Tibial nerve (tissue), 4 donors: ENCODE results near the gene ENPP6. TPM values are rescaled to one million over a fixed set of nuclear protein-coding genes. Genes with fewer than 3 reads are reported as not detected.
A peak's percentile ranks its signal among the peaks of the same experiment; 100 is the strongest.

Experiments
- DNase-seq, 2 donors: peaks; one replicate each; pipeline ENCODE4 v3.0.0-alpha.2; 2019; ENCODE audit warnings: low spot score in 2 of 2
- H3K27ac ChIP-seq, 4 donors: fragments of 200-600 bp; sonication (generic) in 3 of 4; one replicate each; pipeline ENCODE4 v1.5.1; 2017 to 2019; ENCODE audit warnings: mild to moderate bottlenecking in 1 of 4
- H3K27me3 ChIP-seq, 2 donors: fragments of 200-600 bp; sonication (generic) in 1 of 2; one replicate each; pipeline versions ENCODE4 v1.5.1 to v1.6.0; 2017 to 2019
- H3K36me3 ChIP-seq, 3 donors: fragments of 200-600 bp; sonication (generic); one replicate each; pipeline ENCODE4 v1.5.1; 2018 to 2019
- H3K4me1 ChIP-seq, 4 donors: fragments of 200-600 bp; sonication (generic) in 3 of 4; one replicate each; pipeline ENCODE4 v1.5.1; 2017 to 2019
- H3K4me3 ChIP-seq, 4 donors: fragments of 200-600 bp; sonication (generic) in 3 of 4; one replicate each; pipeline ENCODE4 v1.5.1; 2017 to 2019; ENCODE audit warnings: mild to moderate bottlenecking in 1 of 4, moderate library complexity in 1 of 4
- H3K9me3 ChIP-seq, 4 donors: fragments of 200-600 bp; sonication (generic) in 3 of 4; one replicate each; pipeline ENCODE4 v1.5.1; 2017 to 2019
- EP300 ChIP-seq, 2 donors: sonication (generic); formaldehyde crosslinking; IDR thresholded peaks; one replicate each; pipeline ENCODE4 v1.6.1; 2017; ENCODE audit warnings: antibody characterized with exemption in 2 of 2, mild to moderate bottlenecking in 1 of 2
- POLR2A ChIP-seq, 2 donors: fragments of 450-650 bp; IDR thresholded peaks; one replicate each; pipeline ENCODE4 v1.6.1; 2017; ENCODE audit warnings: antibody characterized with exemption in 2 of 2, mild to moderate bottlenecking in 2 of 2, moderate library complexity in 2 of 2
- WGBS, 2 donors: methylation state at CpG; one replicate each; pipeline ENCODE4 v1.1.5; 2018; 5-methylcytosine and 5-hydroxymethylcytosine counted together
- total RNA-seq, 4 donors: library from RNA; depleted of rRNA; stranded (reverse); fragments of >200 nt; gene quantifications; one replicate each; pipeline ENCODE4 v1.1.0, GENCODE V29; 2016
- TF ChIP-seq, protein P1 (sequence below), 5 experiments: fragments of 200-600 bp in 3 of 5; fragments of 450-650 bp in 2 of 5; sonication (generic) in 3 of 5; IDR thresholded peaks; one replicate each; pipeline ENCODE4 v1.5.1; 2016 to 2019; ENCODE audit warnings: antibody characterized with exemption in 5 of 5, mild to moderate bottlenecking in 3 of 5, moderate library complexity in 2 of 5

Gene ENPP6
- total RNA-seq, 4 donors from 2014 or later = 12.6 to 42.6 (median 30.3) TPM

GRCh38 chr4:184150102-184150839 lies 67.4 kb downstream of the ENPP6 start:
- no peak overlapping the region for H3K4me3 ChIP-seq
- WGBS, 2 donors = 92 to 95% methylated on average over 7 of the region's 7 CpGs
- H3K27ac ChIP-seq = no peak overlapping the region
- peaks cover 0 to 25% (median 2%) of the 10 kb centered on the region in 4 donors for H3K4me1 ChIP-seq
- DNase-seq = no peak
- H3K27me3 ChIP-seq = no peaks in the 10 kb centered on the region
- TF ChIP-seq EP300 (IDR thresholded peaks at IDR 0.05) (no peak), POLR2A (IDR thresholded peaks at IDR 0.05) (no peak)
- TF ChIP-seq, protein P1, sequence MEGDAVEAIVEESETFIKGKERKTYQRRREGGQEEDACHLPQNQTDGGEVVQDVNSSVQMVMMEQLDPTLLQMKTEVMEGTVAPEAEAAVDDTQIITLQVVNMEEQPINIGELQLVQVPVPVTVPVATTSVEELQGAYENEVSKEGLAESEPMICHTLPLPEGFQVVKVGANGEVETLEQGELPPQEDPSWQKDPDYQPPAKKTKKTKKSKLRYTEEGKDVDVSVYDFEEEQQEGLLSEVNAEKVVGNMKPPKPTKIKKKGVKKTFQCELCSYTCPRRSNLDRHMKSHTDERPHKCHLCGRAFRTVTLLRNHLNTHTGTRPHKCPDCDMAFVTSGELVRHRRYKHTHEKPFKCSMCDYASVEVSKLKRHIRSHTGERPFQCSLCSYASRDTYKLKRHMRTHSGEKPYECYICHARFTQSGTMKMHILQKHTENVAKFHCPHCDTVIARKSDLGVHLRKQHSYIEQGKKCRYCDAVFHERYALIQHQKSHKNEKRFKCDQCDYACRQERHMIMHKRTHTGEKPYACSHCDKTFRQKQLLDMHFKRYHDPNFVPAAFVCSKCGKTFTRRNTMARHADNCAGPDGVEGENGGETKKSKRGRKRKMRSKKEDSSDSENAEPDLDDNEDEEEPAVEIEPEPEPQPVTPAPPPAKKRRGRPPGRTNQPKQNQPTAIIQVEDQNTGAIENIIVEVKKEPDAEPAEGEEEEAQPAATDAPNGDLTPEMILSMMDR (IDR thresholded peaks at IDR 0.05) = no peak
- no peaks in the 10 kb centered on the region for H3K9me3 ChIP-seq
- H3K36me3 ChIP-seq = no peaks in the 10 kb centered on the region

- DNase-seq = no peak
- no peak overlapping the region for H3K4me3 ChIP-seq
- H3K36me3 ChIP-seq = no peaks in the 10 kb centered on the region
- no peaks in the 10 kb centered on the region for H3K27me3 ChIP-seq
- no peaks in the 10 kb centered on the region for H3K9me3 ChIP-seq
- peak overlapping the region in 1 of 4 donors; percentile 36 for H3K27ac ChIP-seq
- no peak for TF ChIP-seq EP300 (IDR thresholded peaks at IDR 0.05)
- TF ChIP-seq, protein P1 (IDR thresholded peaks at IDR 0.05) = no peak
- peaks cover 0 to 15% (median 0%) of the 10 kb centered on the region in 4 donors for H3K4me1 ChIP-seq
- WGBS, 2 donors = 67 to 76% methylated on average over 4 of the region's 4 CpGs
Measured at GRCh38 chr4:184148738-184149637, 68.7 kb downstream of the ENPP6 start.

DNA sequence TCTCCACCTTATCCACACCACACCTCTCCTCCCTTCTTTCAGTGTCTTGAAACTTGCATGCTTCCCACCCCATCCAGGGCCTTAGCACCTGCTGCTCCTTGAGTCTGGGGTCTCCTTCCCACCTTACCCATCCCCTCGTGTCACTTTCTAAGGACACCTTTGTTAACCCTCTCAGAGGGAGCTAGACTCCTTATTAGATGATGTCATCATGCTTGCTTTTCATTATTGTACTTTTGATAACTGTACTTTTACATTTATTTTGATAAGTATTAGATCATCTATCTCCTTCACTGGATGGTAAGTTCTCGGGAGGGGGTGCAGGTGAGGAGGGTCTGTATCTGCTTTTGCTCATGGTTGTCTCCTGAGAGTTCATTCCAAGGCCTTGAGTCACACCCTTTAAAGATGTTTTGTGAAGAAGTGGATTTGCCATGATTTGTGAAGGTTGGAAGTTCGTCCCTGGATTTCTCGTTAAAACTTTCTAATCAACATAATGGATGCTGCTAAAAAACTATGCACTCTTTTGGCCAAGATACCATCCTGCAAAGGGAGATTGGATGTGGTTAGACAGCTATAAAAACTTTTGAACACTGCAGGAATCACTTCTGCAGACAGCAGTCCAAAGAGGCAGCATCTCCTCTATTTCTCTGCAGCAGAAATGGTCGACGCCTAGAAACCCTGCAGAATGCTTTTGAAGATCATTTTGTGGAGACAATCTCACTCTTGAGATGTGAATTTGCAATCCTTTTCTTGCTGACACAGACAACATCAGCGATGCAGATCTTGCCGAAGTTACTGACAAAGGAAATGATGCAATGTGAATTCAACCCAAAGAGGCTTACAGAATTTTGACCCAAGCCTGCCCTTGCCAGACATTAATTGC lies 69.6 kb downstream of the ENPP6 start:
- TF ChIP-seq POLR2A (IDR thresholded peaks at IDR 0.05) = no peak
- no peak overlapping the region for H3K4me3 ChIP-seq
- no peak overlapping the region for H3K27ac ChIP-seq
- DNase-seq = no peak
- H3K9me3 ChIP-seq = no peaks in the 10 kb centered on the region
- WGBS, 2 donors = 38 to 49% methylated on average over 8 of the region's 8 CpGs
- no peaks in the 10 kb centered on the region for H3K27me3 ChIP-seq
- no peaks in the 10 kb centered on the region for H3K36me3 ChIP-seq
- peaks cover 0 to 9% (median 0%) of the 10 kb centered on the region in 4 donors for H3K4me1 ChIP-seq

DNA sequence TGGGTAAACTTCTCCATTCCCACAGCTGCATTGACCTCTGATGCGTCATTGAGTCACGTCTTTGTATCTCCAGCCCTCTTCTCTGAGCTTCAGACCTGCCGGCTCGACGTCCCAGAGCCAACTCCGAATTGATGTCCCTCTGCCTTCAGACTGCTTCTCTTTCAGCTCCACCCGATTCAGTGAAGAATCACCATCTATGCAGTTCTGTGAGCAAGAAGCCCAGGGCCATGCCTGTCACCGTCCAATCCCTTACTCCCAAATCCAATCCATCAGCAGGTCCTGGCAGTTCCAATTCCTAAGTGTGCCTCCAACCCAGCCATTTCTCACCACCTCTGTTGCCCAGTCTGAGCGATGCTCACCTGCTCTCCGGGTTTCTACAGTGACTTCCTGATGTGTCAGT lies 70.7 kb downstream of the ENPP6 start:
- TF ChIP-seq EP300 (IDR thresholded peaks at IDR 0.05) (no peak), POLR2A (IDR thresholded peaks at IDR 0.05) (no peak)
- TF ChIP-seq, protein P1 (IDR thresholded peaks at IDR 0.05) = no peak
- no peaks in the 10 kb centered on the region for H3K9me3 ChIP-seq
- H3K27ac ChIP-seq = no peak overlapping the region
- no peak overlapping the region for H3K4me3 ChIP-seq
- DNase-seq = no peak
- H3K36me3 ChIP-seq = no peaks in the 10 kb centered on the region
- 82 to 83% methylated on average over 10 of the region's 10 CpGs for WGBS, 2 donors
- H3K27me3 ChIP-seq = no peaks in the 10 kb centered on the region
- H3K4me1 ChIP-seq = peaks cover 0 to 9% (median 0%) of the 10 kb centered on the region in 4 donors

GRCh38 chr4:184145596-184145995 lies 72.1 kb downstream of the ENPP6 start:
- H3K27me3 ChIP-seq = no peaks in the 10 kb centered on the region
- no peak overlapping the region for H3K4me3 ChIP-seq
- TF ChIP-seq EP300 (IDR thresholded peaks at IDR 0.05) (no peak), POLR2A (IDR thresholded peaks at IDR 0.05) (no peak)
- TF ChIP-seq, protein P1 (IDR thresholded peaks at IDR 0.05) = no peak
- H3K27ac ChIP-seq = no peak overlapping the region
- H3K9me3 ChIP-seq = peaks cover 0 to 5% (median 0%) of the 10 kb centered on the region in 4 donors
- H3K36me3 ChIP-seq = no peaks in the 10 kb centered on the region
- peaks cover 0 to 9% (median 0%) of the 10 kb centered on the region in 4 donors for H3K4me1 ChIP-seq
- 93 to 96% methylated on average over 5 of the region's 5 CpGs for WGBS, 2 donors
- no peak for DNase-seq
